ENCODE data around the gene UNKL. TPM values are rescaled to one million over a fixed set of nuclear protein-coding genes. Genes with fewer than 3 reads are reported as not detected.

Gene UNKL
- total and polyA plus RNA-seq, 2 of the 8 experiments (the other 6 are each of a cell fraction or from before 2014, with no cell fraction given) = 25.1 to 31.8 TPM

GRCh38 chr16:1367486-1368174, 46.9 kb downstream of the UNKL start:
- Histone ChIP-seq H2BK120ac (replicated peaks; ENCODE audit: low read depth, low read length) (no peak overlapping the region), H3K14ac (ENCODE audit: insufficient read length) (no peak overlapping the region), H3K4me3 (ENCODE audit: extremely low read depth in 1 of 4, insufficient read depth in 2 of 4, low read depth in 3 of 4, low read length in 4 of 4) (no peak overlapping the region), H3K4me1 (replicated peaks in 1 of 4; ENCODE audit: control insufficient read depth in 3 of 4, insufficient read depth in 4 of 4, low read length in 3 of 4) (no peaks in the 10 kb centered on the region), H4K91ac (replicated peaks; ENCODE audit: insufficient read length, low read length) (no peak overlapping the region), H3K36me3 (ENCODE audit: control insufficient read depth in 2 of 4, insufficient read depth in 4 of 4, low read length in 3 of 4) (peaks cover 9 to 41% (median 13%) of the 10 kb centered on the region in 4 experiments; a peak in 7 of 8 replicates), H2BK5ac (ENCODE audit: low read depth, low read length) (no peak overlapping the region), H3K56ac (replicated peaks; ENCODE audit: insufficient read length, low read depth, low read length) (no peak overlapping the region), H3K4me2 (ENCODE audit: insufficient read depth in 1 of 2, low read depth in 2 of 2, low read length in 2 of 2) (no peak overlapping the region), H3K79me2 (ENCODE audit: control insufficient read depth in 1 of 2, insufficient read depth in 2 of 2, low read length in 2 of 2) (peaks cover 0 to 1% of the 10 kb centered on the region in 2 experiments; a peak in 1 of 4 replicates), H3K27me3 (replicated peaks in 1 of 4; ENCODE audit: control insufficient read depth in 3 of 4, extremely low read depth in 1 of 4, insufficient read depth in 3 of 4, low read length in 3 of 4) (no peaks in the 10 kb centered on the region), H3K79me1 (ENCODE audit: low read depth, low read length) (no peaks in the 10 kb centered on the region; the same call in 1 of the 2 replicates), H4K8ac (ENCODE audit: extremely low read depth, insufficient read depth, low read length) (no peak overlapping the region), H2BK15ac (ENCODE audit: low read length) (no peak overlapping the region), H3K18ac (ENCODE audit: extremely low read depth, low read length) (no peak overlapping the region), H3K9me3 (ENCODE audit: insufficient read depth in 2 of 2, low read depth in 1 of 2, low read length in 1 of 2) (no peaks in the 10 kb centered on the region), H2BK12ac (ENCODE audit: low read depth, low read length) (no peak overlapping the region), H2AK5ac (ENCODE audit: low read depth, low read length) (no peak overlapping the region), H3K4ac (replicated peaks; ENCODE audit: insufficient read length, low read depth, low read length) (no peak overlapping the region), H3K23me2 (ENCODE audit: low read depth, low read length) (no peaks in the 10 kb centered on the region), H4K5ac (ENCODE audit: insufficient read length, low read depth, low read length) (no peak overlapping the region), H3K23ac (ENCODE audit: insufficient read length) (no peak overlapping the region), H2BK20ac (ENCODE audit: low read length) (no peak overlapping the region), H3K9ac (replicated peaks in 1 of 4; ENCODE audit: extremely low read depth in 1 of 4, low read depth in 3 of 4, low read length in 3 of 4) (no peak overlapping the region), H2AFZ (ENCODE audit: low read length) (no peak overlapping the region), H3K27ac (ENCODE audit: low read depth, low read length) (no peak overlapping the region), H4K20me1 (replicated peaks in 1 of 2; ENCODE audit: control insufficient read depth in 1 of 2, insufficient read depth in 2 of 2, low read length in 2 of 2) (peaks cover 4 to 18% of the 10 kb centered on the region in 2 experiments)
- 96% methylated on average over 11 of the region's 27 CpGs; no CpG with 5 or more reads in 1 of the 2 experiments for WGBS, 2 experiments (ENCODE audit: extremely low coverage in 1 of 2, insufficient coverage in 1 of 2, insufficient read length in 1 of 2, insufficient replicate concordance in 2 of 2, low coverage in 1 of 2, low lambda C conversion rate in 2 of 2, missing lambda C conversion rate in 1 of 2)
- DNase-seq (ENCODE audit: low read depth in 1 of 2, low spot score in 2 of 2) (no peak), FAIRE-seq (no peak)
- TF ChIP-seq EP300 (IDR thresholded peaks at IDR 0.05; ENCODE audit: borderline replicate concordance in 1 of 2, low read depth in 2 of 2, low read length in 2 of 2) (no peak), SAP30 (IDR thresholded peaks at IDR 0.05; ENCODE audit: insufficient read depth, insufficient replicate concordance, low read length) (no peak), BCL11A (IDR thresholded peaks at IDR 0.05; ENCODE audit: low read depth in 2 of 2, low read length in 2 of 2) (no peak), CREB1 (IDR thresholded peaks at IDR 0.05) (no peak), RNF2 (IDR thresholded peaks at IDR 0.05; ENCODE audit: borderline replicate concordance, low read depth, low read length, missing control alignments, poor library complexity, severe bottlenecking) (no peak), HDAC2 (IDR thresholded peaks at IDR 0.05; ENCODE audit: borderline replicate concordance in 1 of 2, low read depth in 2 of 2, low read length in 2 of 2) (no peak)
- CTCF ChIA-PET (ENCODE audit: partially characterized antibody) = interaction anchor here (2.3 kb wide), 1 partner anchor 11 kb away, joined by 10 read pairs; no protein-coding TSS in a partner anchor
- POLR2A ChIA-PET (ENCODE audit: partially characterized antibody) = interaction anchor here (6.6 kb wide), 1 partner anchor 11 kb away, joined by 44 read pairs; no protein-coding TSS in a partner anchor
